ENCODE results near the gene DTNBP1. TPM values are rescaled to one million over a fixed set of nuclear protein-coding genes. Genes with fewer than 3 reads are reported as not detected.

The DTNBP1 gene
- total RNA-seq, 2 donors from 2014 or later = 9.0 to 14.1 TPM

DNA sequence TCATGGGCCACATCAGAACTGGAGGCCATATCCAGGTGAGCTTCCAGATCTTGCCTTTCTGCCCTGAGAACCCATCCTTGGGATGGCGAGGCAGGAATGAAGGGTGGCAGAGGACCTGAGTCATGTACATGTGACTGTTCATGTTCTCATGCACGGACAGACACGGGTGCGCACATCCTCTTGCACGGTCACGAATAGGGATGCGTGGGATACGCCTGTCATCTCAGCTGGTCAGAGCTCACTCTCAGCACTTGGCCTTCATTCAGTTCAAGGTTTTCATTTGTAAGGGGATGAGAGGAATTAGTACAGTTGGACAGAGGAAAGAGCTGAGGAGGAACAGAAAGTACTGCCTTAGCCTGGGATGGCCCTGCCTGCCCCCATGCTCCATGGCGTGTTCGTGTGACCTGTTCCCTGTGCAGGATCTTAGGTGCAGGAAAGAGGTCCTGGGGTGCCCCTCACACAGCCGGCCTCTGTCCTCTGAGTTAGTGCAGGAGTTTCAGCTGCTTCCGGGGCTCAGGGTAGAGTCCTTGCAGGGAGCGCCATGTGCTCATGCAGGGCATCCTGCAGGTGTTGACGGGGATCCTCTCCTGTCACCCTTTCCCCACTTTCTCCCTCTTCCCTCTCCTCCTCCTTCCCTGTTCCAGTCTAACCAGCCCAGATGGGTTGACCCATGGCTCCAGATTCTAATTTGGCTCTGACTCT lies 173.4 kb downstream of the DTNBP1 start:
- Histone ChIP-seq H3K4me1 (replicated peaks) (no peaks in the 10 kb centered on the region), H3K27ac (no peak overlapping the region), H3K27me3 (replicated peaks; ENCODE audit: insufficient read depth) (no peaks in the 10 kb centered on the region), H3K4me3 (no peak overlapping the region), H3K9me3 (no peaks in the 10 kb centered on the region), H3K36me3 (no peaks in the 10 kb centered on the region)
- 89% methylated on average over 14 of the region's 14 CpGs for WGBS
- intact Hi-C loops (cut with DNase I) = no loop called here
- DNase-seq (ENCODE audit: low spot score) = no peak
- TF ChIP-seq, protein P1, sequence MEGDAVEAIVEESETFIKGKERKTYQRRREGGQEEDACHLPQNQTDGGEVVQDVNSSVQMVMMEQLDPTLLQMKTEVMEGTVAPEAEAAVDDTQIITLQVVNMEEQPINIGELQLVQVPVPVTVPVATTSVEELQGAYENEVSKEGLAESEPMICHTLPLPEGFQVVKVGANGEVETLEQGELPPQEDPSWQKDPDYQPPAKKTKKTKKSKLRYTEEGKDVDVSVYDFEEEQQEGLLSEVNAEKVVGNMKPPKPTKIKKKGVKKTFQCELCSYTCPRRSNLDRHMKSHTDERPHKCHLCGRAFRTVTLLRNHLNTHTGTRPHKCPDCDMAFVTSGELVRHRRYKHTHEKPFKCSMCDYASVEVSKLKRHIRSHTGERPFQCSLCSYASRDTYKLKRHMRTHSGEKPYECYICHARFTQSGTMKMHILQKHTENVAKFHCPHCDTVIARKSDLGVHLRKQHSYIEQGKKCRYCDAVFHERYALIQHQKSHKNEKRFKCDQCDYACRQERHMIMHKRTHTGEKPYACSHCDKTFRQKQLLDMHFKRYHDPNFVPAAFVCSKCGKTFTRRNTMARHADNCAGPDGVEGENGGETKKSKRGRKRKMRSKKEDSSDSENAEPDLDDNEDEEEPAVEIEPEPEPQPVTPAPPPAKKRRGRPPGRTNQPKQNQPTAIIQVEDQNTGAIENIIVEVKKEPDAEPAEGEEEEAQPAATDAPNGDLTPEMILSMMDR (IDR thresholded peaks at IDR 0.05) = no peak
- TF ChIP-seq POLR2A (IDR thresholded peaks at IDR 0.05) (no peak), POLR2AphosphoS5 (IDR thresholded peaks at IDR 0.05) (no peak)

DNA sequence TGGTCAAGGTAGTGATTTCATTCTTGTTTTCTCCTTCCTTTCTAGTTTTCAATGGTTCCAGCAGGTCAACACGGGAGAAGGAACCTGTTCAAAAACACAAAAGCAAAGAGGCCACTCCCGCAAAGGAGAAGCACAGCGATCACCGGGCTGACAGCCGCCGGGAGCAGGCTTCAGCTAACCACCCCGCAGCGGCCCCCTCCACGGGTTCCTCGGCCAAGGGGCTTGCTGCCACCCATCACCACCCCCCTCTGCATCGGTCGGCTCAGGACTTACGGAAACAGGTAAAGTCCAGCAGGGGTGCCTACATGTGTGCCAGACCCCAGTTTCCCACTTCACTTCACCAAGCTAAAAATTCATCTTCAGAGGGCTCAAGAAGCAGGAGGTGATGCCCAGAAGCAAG lies 175.6 kb downstream of the DTNBP1 start:
- intact Hi-C loops (cut with DNase I) = no loop called here
- 92% methylated on average over 13 of the region's 13 CpGs for WGBS
- no peaks in the 10 kb centered on the region for H3K27me3 ChIP-seq (replicated peaks; ENCODE audit: insufficient read depth)

DNA sequence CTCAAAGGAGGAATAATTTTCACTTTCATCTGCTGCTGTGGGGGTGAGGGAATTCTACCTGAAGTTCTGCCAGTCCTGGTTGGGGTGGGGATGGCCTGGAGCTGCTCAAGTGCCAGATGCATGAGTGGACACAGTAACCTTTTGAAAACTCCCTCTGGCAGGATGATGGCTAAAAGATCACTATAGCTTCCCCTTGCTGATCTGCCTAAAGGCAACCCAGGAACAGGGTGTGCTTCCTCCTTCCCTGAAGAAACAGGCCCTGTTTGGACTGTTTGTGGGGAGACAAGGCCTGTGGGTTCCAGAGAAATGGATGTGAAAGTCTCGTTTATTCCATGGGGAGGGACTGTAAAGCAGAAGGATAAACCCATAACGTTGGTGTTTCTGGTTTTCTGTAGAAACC lies 176.9 kb downstream of the DTNBP1 start:
- H3K9me3 ChIP-seq = no peaks in the 10 kb centered on the region
- 76% methylated on average over 2 of the region's 2 CpGs for WGBS
- no peaks in the 10 kb centered on the region for H3K36me3 ChIP-seq
- H3K27ac ChIP-seq = no peak overlapping the region
- intact Hi-C loops (cut with DNase I) = no loop called here
- no peak for DNase-seq (ENCODE audit: low spot score)
- TF ChIP-seq, protein P1 (IDR thresholded peaks at IDR 0.05) = no peak
- no peak for TF ChIP-seq POLR2A (IDR thresholded peaks at IDR 0.05)
- no peak for TF ChIP-seq POLR2AphosphoS5 (IDR thresholded peaks at IDR 0.05)
- H3K4me1 ChIP-seq (replicated peaks) = no peaks in the 10 kb centered on the region
- H3K4me3 ChIP-seq = no peak overlapping the region
- no peaks in the 10 kb centered on the region for H3K27me3 ChIP-seq (replicated peaks; ENCODE audit: insufficient read depth)

More for the DNA sequence above, 175.6 kb downstream of the DTNBP1 start:
- no peak overlapping the region for H3K27ac ChIP-seq
- H3K36me3 ChIP-seq = no peaks in the 10 kb centered on the region
- no peaks in the 10 kb centered on the region for H3K4me1 ChIP-seq (replicated peaks)
- no peaks in the 10 kb centered on the region for H3K9me3 ChIP-seq
- no peak overlapping the region for H3K4me3 ChIP-seq
- DNase-seq (ENCODE audit: low spot score) = no peak
- TF ChIP-seq POLR2A (IDR thresholded peaks at IDR 0.05) = no peak

DNA sequence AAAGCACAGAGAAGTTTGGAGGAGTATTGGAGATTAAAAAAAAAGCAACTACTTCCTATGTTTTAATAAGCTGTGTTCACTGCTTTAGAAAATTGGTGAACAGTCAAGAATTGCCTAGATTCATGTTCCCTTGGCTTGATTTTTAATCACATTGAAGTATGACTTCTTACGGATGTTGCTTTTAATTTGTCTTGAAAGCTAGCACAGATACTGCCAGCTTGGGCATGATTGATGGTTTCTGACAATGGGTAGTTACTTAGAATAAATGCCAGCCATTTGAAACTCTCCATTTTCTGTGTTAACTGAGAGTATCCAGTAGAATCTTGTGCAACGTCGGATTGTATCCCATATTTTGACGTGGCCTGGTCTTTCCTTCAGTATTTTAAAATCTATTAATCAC lies 178.0 kb downstream of the DTNBP1 start:
- 93% methylated on average over 4 of the region's 4 CpGs for WGBS
- intact Hi-C loops (cut with DNase I) = no loop called here
- H3K4me3 ChIP-seq = no peak overlapping the region

DNA sequence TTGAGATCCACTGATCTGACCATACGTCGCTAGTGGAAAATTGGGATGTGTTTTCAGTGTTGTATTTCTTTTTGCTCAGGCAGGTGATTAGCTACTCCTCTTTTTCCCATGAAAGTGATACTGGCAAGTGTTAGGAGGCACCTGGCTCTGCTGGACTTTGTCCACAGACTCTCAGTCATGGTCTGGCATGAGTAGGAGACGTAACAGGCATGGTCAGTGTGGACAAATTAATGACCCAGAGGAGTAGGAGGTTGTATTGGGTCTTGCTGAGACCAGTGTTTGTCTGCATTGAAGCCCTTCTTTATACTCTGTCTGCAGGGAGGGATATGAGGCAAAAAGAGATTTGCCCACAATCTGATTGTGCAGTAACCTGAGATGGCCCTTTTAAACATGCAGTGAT lies 178.7 kb downstream of the DTNBP1 start:
- 94% methylated on average over 3 of the region's 3 CpGs for WGBS

More for the DNA sequence above, 178.0 kb downstream of the DTNBP1 start:
- H3K4me1 ChIP-seq (replicated peaks) = no peaks in the 10 kb centered on the region
- no peaks in the 10 kb centered on the region for H3K9me3 ChIP-seq
- no peaks in the 10 kb centered on the region for H3K36me3 ChIP-seq
- H3K27me3 ChIP-seq (replicated peaks; ENCODE audit: insufficient read depth) = no peaks in the 10 kb centered on the region
- H3K27ac ChIP-seq = no peak overlapping the region
- DNase-seq (ENCODE audit: low spot score) = no peak
- TF ChIP-seq, protein P1 (IDR thresholded peaks at IDR 0.05) = no peak
- TF ChIP-seq POLR2A (IDR thresholded peaks at IDR 0.05) (no peak), POLR2AphosphoS5 (IDR thresholded peaks at IDR 0.05) (no peak)

More for the DNA sequence above, 178.7 kb downstream of the DTNBP1 start:
- Histone ChIP-seq H3K27ac (no peak overlapping the region), H3K9me3 (no peaks in the 10 kb centered on the region), H3K27me3 (replicated peaks; ENCODE audit: insufficient read depth) (no peaks in the 10 kb centered on the region), H3K4me3 (no peak overlapping the region), H3K4me1 (replicated peaks) (no peaks in the 10 kb centered on the region), H3K36me3 (no peaks in the 10 kb centered on the region)
- TF ChIP-seq POLR2A (IDR thresholded peaks at IDR 0.05) = no peak
- TF ChIP-seq POLR2AphosphoS5 (IDR thresholded peaks at IDR 0.05) = no peak
- TF ChIP-seq, protein P1 (IDR thresholded peaks at IDR 0.05) = no peak
- intact Hi-C loops (cut with DNase I) = no loop called here
- no peak for DNase-seq (ENCODE audit: low spot score)

Data from prostate gland (tissue), 2 donors.